HepG2 (cell line): Measurements from ENCODE around the gene VPS11. TPM values are rescaled to one million over a fixed set of nuclear protein-coding genes. Genes with fewer than 3 reads are reported as not detected.
A peak's percentile ranks its signal among the peaks of the same experiment; 100 is the strongest.

Experiments
- AKAP8 ChIP-seq: sonication (generic); formaldehyde crosslinking; IDR thresholded peaks from 2 replicates; pipeline ENCODE4 v1.5.1; 2020; ENCODE audit warnings: mild to moderate bottlenecking, missing genetic modification reagents
- BORCS8-MEF2B ChIP-seq: sonication (generic); formaldehyde crosslinking; IDR thresholded peaks from 2 replicates; pipeline ENCODE4 v1.8.0; 2022; ENCODE audit warnings: mild to moderate bottlenecking, missing genetic modification reagents
- CEBPB ChIP-seq: IDR thresholded peaks from 2 replicates; pipeline ENCODE4 v1.6.1; 2011; ENCODE audit warnings: low read depth, low read length, improper control_type of control experiment, borderline replicate concordance
- FLYWCH1 ChIP-seq: sonication (generic); formaldehyde crosslinking; IDR thresholded peaks from 2 replicates; pipeline ENCODE4 v1.8.1; 2023; ENCODE audit warnings: mild to moderate bottlenecking, missing genetic modification reagents
- GATAD1 ChIP-seq: IDR thresholded peaks from 2 replicates; pipeline ENCODE4 v1.6.1; 2016; ENCODE audit warnings: missing genetic modification reagents, missing compliant biosample characterization
- KDM6A ChIP-seq: IDR thresholded peaks from 2 replicates; pipeline ENCODE4 v1.6.1; 2016; ENCODE audit warnings: low read depth
- MEIS1 ChIP-seq: sonication (generic); formaldehyde crosslinking; IDR thresholded peaks from 2 replicates; pipeline ENCODE4 v1.9.0; 2021; ENCODE audit warnings: mild to moderate bottlenecking, missing genetic modification reagents, moderate library complexity, borderline replicate concordance
- MZF1 ChIP-seq: sonication (generic); formaldehyde crosslinking; IDR thresholded peaks from 2 replicates; pipeline ENCODE4 v1.8.1; 2023; ENCODE audit warnings: mild to moderate bottlenecking, missing genetic modification reagents, borderline replicate concordance
- NR2F2 ChIP-seq: IDR thresholded peaks from 2 replicates; pipeline ENCODE4 v1.6.1; 2012; ENCODE audit warnings: low read depth, inconsistent platforms, borderline replicate concordance
- POLR2AphosphoS5 ChIP-seq: IDR thresholded peaks from 2 replicates; pipeline ENCODE4 v1.6.1; 2012; ENCODE audit warnings: low read depth, low read length
- RCOR2 ChIP-seq: IDR thresholded peaks from 2 replicates; pipeline ENCODE4 v1.6.1; 2016; ENCODE audit warnings: missing biosample characterization, missing genetic modification reagents
- SIX1 ChIP-seq: sonication (generic); formaldehyde crosslinking; IDR thresholded peaks from 2 replicates; pipeline ENCODE4 v1.4.0; 2020; ENCODE audit warnings: missing genetic modification reagents, borderline replicate concordance
- SNAPC2 ChIP-seq: sonication (generic); formaldehyde crosslinking; IDR thresholded peaks from 2 replicates; pipeline ENCODE4 v1.8.1; 2022; ENCODE audit warnings: mild to moderate bottlenecking, missing genetic modification reagents
- SRY ChIP-seq: sonication (generic); formaldehyde crosslinking; IDR thresholded peaks from 2 replicates; pipeline ENCODE4 v1.8.0; 2022; ENCODE audit warnings: mild to moderate bottlenecking, missing genetic modification reagents
- TARDBP ChIP-seq: sonication (generic); formaldehyde crosslinking; IDR thresholded peaks from 2 replicates; pipeline ENCODE4 v1.8.0; 2022; ENCODE audit warnings: mild to moderate bottlenecking, missing genetic modification reagents
- ZBTB20 ChIP-seq: sonication (generic); formaldehyde crosslinking; IDR thresholded peaks from 2 replicates; pipeline ENCODE4 v1.8.1; 2023; ENCODE audit warnings: missing genetic modification reagents, low read depth, mild to moderate bottlenecking, borderline replicate concordance
- ZFP90 ChIP-seq: sonication (generic); formaldehyde crosslinking; IDR thresholded peaks from 2 replicates; pipeline ENCODE4 v1.8.0; 2022; ENCODE audit warnings: missing genetic modification reagents, mild to moderate bottlenecking, inconsistent platforms, borderline replicate concordance
- ZNF331 ChIP-seq: sonication (generic); formaldehyde crosslinking; IDR thresholded peaks from 2 replicates; pipeline ENCODE4 v1.4.0; 2020; ENCODE audit warnings: missing genetic modification reagents
- ZNF501 ChIP-seq: sonication (generic); formaldehyde crosslinking; IDR thresholded peaks from 2 replicates; pipeline ENCODE4 v1.5.1; 2020; ENCODE audit warnings: mild to moderate bottlenecking, moderate library complexity, missing genetic modification reagents
- ZNF598 ChIP-seq: sonication (generic); formaldehyde crosslinking; IDR thresholded peaks from 2 replicates; pipeline ENCODE4 v1.5.1; 2020; ENCODE audit warnings: mild to moderate bottlenecking, missing genetic modification reagents, borderline replicate concordance
- ZNF652 ChIP-seq: IDR thresholded peaks from 2 replicates; pipeline ENCODE4 v1.6.1; 2016; ENCODE audit warnings: low read depth, borderline replicate concordance
- ZSCAN21 ChIP-seq: sonication (generic); formaldehyde crosslinking; IDR thresholded peaks from 2 replicates; pipeline ENCODE4 v1.8.0; 2022; ENCODE audit warnings: mild to moderate bottlenecking, missing genetic modification reagents, moderate library complexity, borderline replicate concordance
- polyA plus RNA-seq, 8 experiments: library from polyadenylated mRNA; depleted of rRNA in 3 of 8; stranded (reverse) in 7 of 8; unstranded in 1 of 8; fragments of >200 nt; fragmentation: Illumina TruSeq in 4 of 8; extraction: Trizol in 4 of 8; gene quantifications; 2 replicates each; pipeline versions ENCODE4 v1.2.1 to v1.2.3, GENCODE V29; 2011 to 2016; ENCODE audit warnings: low read depth in 4 of 8, missing spikeins in 1 of 8, mixed read lengths in 1 of 8; ENCODE audit not compliant: insufficient read depth in 1 of 8
- total RNA-seq, 5 experiments: library from RNA; depleted of rRNA; stranded (reverse); fragments of >200 nt; fragmentation: Illumina TruSeq; extraction: Trizol; gene quantifications; 2 replicates each; pipeline ENCODE4 v1.2.3, GENCODE V29; 2016; ENCODE audit warnings: low read depth in 1 of 5
- TF ChIP-seq, protein P1 (sequence below): IDR thresholded peaks from 2 replicates; pipeline ENCODE4 v1.6.1; 2012; ENCODE audit warnings: inconsistent platforms
- TF ChIP-seq, protein P2 (sequence below): sonication (generic); formaldehyde crosslinking; IDR thresholded peaks from 2 replicates; pipeline ENCODE4 v1.4.0; 2020; ENCODE audit warnings: missing genetic modification reagents
- TF ChIP-seq, protein P3 (sequence below): sonication (generic); formaldehyde crosslinking; IDR thresholded peaks from 2 replicates; pipeline ENCODE4 v1.4.0; 2020; ENCODE audit warnings: mild to moderate bottlenecking, missing genetic modification reagents
- TF ChIP-seq, protein P4 (sequence below): sonication (generic); formaldehyde crosslinking; conservative IDR thresholded peaks from 2 replicates; pipeline ENCODE4 v1.4.0; 2020; ENCODE audit warnings: missing genetic modification reagents
- TF ChIP-seq, protein P5 (sequence below): sonication (generic); formaldehyde crosslinking; IDR thresholded peaks from 2 replicates; pipeline ENCODE4 v1.9.0; 2022; ENCODE audit warnings: missing genetic modification reagents, mild to moderate bottlenecking, borderline replicate concordance

Gene VPS11
- total and polyA plus RNA-seq, 2 of the 13 experiments (the other 11 are each of a cell fraction or from before 2014, with no cell fraction given) = 13.7 to 21.6 TPM

DNA sequence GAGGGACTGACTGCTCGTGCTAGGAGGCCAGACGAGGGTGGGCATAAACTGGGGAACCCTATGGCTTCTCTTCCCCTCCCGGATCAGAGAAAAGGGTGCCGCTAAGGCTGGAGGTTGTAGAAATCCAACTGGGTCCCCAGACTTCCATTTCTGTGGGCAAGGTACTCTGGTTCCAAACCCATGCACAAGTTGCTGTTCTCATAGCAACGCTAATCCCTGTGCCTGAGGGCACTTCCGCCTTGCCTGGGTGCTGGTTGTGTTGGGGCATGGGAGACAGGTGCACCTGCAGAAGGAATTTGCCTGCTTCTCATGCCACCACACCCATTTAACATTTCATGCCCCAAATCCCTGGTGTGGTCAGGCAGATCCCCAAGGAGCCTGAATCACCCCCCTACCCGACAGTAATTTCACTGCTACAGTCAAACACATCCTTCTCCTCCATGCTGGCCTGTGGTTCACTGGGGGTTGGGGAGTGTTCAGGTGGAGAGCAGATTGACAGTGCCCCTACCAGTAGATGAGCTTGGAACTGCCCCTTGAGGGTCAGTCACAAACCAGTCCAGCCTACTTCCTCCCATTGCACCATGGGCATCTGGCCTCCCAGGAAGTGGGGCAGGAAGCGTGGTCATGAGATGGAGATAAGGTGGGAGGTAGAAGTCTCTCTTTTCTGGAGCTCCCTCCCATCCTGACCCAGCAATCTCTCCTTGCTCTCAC lies 40.7 kb downstream of the VPS11 start (continued):
- TF ChIP-seq GATAD1 (CRISPR knock-in tag) (peak; percentile 67), TARDBP (CRISPR knock-in tag) (peak; percentile 59; the same call in 1 of the 2 replicates), ZNF331 (CRISPR knock-in tag) (0 out of 2 replicates have a peak, but pooled peaks have one; percentile 1), ZNF501 (CRISPR knock-in tag) (peak; percentile 49; the same call in 1 of the 2 replicates), BORCS8-MEF2B (no peak), MZF1 (peak; percentile 46; the same call in 1 of the 2 replicates), SIX1 (no peak), ZNF598 (CRISPR knock-in tag) (0 out of 2 replicates have a peak, but pooled peaks have one; percentile 39), SNAPC2 (CRISPR knock-in tag) (0 out of 2 replicates have a peak, but pooled peaks have one; percentile 43), ZSCAN21 (CRISPR knock-in tag) (no peak), KDM6A (CRISPR knock-in tag) (peak; percentile 2; the same call in 1 of the 2 replicates), ZNF652 (CRISPR knock-in tag) (no peak), POLR2AphosphoS5 (peak; percentile 51), NR2F2 (no peak; the same call in 1 of the 2 replicates), MEIS1 (CRISPR knock-in tag) (no peak), ZBTB20 (CRISPR knock-in tag) (0 out of 2 replicates have a peak, but pooled peaks have one; percentile 45), RCOR2 (no peak), ZFP90 (CRISPR knock-in tag) (no peak), SRY (CRISPR knock-in tag) (no peak), AKAP8 (CRISPR knock-in tag) (0 out of 2 replicates have a peak, but pooled peaks have one; percentile 61), CEBPB (0 out of 2 replicates have a peak, but pooled peaks have one; percentile 36), FLYWCH1 (CRISPR knock-in tag) (no peak)
- TF ChIP-seq, protein P1, sequence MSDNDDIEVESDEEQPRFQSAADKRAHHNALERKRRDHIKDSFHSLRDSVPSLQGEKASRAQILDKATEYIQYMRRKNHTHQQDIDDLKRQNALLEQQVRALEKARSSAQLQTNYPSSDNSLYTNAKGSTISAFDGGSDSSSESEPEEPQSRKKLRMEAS = peak; percentile 39
- TF ChIP-seq, protein P2, sequence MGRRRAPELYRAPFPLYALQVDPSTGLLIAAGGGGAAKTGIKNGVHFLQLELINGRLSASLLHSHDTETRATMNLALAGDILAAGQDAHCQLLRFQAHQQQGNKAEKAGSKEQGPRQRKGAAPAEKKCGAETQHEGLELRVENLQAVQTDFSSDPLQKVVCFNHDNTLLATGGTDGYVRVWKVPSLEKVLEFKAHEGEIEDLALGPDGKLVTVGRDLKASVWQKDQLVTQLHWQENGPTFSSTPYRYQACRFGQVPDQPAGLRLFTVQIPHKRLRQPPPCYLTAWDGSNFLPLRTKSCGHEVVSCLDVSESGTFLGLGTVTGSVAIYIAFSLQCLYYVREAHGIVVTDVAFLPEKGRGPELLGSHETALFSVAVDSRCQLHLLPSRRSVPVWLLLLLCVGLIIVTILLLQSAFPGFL (CRISPR knock-in tag) = no peak
- TF ChIP-seq, protein P3, sequence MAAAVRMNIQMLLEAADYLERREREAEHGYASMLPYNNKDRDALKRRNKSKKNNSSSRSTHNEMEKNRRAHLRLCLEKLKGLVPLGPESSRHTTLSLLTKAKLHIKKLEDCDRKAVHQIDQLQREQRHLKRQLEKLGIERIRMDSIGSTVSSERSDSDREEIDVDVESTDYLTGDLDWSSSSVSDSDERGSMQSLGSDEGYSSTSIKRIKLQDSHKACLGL = no peak
- TF ChIP-seq, protein P4, sequence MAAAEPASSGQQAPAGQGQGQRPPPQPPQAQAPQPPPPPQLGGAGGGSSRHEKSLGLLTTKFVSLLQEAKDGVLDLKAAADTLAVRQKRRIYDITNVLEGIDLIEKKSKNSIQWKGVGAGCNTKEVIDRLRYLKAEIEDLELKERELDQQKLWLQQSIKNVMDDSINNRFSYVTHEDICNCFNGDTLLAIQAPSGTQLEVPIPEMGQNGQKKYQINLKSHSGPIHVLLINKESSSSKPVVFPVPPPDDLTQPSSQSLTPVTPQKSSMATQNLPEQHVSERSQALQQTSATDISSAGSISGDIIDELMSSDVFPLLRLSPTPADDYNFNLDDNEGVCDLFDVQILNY = no peak
- TF ChIP-seq, protein P5, sequence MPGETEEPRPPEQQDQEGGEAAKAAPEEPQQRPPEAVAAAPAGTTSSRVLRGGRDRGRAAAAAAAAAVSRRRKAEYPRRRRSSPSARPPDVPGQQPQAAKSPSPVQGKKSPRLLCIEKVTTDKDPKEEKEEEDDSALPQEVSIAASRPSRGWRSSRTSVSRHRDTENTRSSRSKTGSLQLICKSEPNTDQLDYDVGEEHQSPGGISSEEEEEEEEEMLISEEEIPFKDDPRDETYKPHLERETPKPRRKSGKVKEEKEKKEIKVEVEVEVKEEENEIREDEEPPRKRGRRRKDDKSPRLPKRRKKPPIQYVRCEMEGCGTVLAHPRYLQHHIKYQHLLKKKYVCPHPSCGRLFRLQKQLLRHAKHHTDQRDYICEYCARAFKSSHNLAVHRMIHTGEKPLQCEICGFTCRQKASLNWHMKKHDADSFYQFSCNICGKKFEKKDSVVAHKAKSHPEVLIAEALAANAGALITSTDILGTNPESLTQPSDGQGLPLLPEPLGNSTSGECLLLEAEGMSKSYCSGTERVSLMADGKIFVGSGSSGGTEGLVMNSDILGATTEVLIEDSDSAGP = peak; percentile 80
